ENCODE results near the gene TEKT5.

DNA sequence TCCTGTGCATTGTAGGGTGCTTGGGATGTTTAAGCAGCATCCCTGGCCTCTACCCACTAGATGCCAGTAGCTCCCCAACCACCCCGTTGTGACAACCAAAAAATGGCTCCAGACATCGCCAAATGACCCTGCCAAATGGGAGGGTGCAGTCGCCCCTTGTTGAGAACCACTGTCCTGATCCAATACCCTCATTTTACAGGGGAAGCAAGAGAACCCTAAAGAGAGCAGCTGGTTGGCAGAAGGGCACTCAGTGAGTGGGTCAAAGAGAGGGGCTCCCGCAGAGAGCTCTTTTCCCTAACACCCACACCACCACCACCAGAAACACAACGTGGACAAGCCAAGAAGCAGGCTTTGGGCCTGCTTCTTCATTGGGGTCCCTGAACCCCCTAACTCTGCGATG lies 18.4 kb downstream of the TEKT5 start:
- TF ChIP-seq, protein P1, sequence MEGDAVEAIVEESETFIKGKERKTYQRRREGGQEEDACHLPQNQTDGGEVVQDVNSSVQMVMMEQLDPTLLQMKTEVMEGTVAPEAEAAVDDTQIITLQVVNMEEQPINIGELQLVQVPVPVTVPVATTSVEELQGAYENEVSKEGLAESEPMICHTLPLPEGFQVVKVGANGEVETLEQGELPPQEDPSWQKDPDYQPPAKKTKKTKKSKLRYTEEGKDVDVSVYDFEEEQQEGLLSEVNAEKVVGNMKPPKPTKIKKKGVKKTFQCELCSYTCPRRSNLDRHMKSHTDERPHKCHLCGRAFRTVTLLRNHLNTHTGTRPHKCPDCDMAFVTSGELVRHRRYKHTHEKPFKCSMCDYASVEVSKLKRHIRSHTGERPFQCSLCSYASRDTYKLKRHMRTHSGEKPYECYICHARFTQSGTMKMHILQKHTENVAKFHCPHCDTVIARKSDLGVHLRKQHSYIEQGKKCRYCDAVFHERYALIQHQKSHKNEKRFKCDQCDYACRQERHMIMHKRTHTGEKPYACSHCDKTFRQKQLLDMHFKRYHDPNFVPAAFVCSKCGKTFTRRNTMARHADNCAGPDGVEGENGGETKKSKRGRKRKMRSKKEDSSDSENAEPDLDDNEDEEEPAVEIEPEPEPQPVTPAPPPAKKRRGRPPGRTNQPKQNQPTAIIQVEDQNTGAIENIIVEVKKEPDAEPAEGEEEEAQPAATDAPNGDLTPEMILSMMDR (conservative IDR thresholded peaks at IDR 0.05; ENCODE audit: low read depth, low read length), result no peak
- no peak for TF ChIP-seq EZH2 (IDR thresholded peaks at IDR 0.05; ENCODE audit: borderline replicate concordance, low read depth, low read length, poor library complexity, severe bottlenecking)

All from A673 (cell line).